Measurements from ENCODE around the gene PEX11G.

PEX11G gene

GRCh38 chr19:7428651-7429113, 60.2 kb downstream of the PEX11G start:
- no peak for DNase-seq

GRCh38 chr19:7427944-7428343, 60.9 kb downstream of the PEX11G start:
- no peak for DNase-seq

- DNase-seq, result peak; percentile 66
Observed at GRCh38 chr19:7426986-7427385, 61.8 kb downstream of the PEX11G start.

Measured in activated effector memory CD4-positive, alpha-beta T cell treated with anti-CD3 and anti-CD28 coated beads, Interleukin-2, amount 50 U/mL, for 16 hours (primary cell).